GM20000 (cell line): ENCODE data around the gene CTCF.

Experiments
- DNase-seq: peaks from one replicate; pipeline ENCODE4 v3.0.0; 2012; ENCODE audit warnings: low spot score
- CTCF ChIP-seq: IDR thresholded peaks from 2 replicates; pipeline ENCODE4 v1.5.1; 2012; ENCODE audit warnings: mild to moderate bottlenecking, control low read depth; ENCODE audit errors: extremely low read depth, missing control alignments

CTCF gene

GRCh38 chr16:67678354-67679023 is 116.2 kb downstream of the CTCF start:
- DNase-seq = no peak
- no peak for TF ChIP-seq CTCF

- TF ChIP-seq CTCF = no peak
- DNase-seq = no peak
Measured at GRCh38 chr16:67679935-67680897, 117.9 kb downstream of the CTCF start.

DNA sequence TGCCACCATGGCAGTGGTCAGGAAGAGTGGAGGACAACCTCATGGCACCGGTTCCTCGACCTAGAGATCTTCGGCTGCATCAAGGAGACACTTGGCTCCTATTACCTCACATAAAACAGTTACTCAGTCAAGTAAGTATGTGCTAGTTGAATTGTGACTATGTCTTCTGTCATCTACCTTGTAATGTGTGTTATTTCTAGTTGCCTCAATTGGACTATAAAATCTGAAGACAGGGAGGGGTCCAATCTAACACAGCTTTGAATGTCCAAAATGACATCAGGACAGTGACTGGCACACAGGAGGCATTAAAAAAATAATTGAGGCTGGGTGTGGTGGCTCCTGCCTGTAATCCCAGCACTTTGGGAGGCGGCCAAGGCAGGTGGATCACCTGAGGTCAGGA is 121.4 kb downstream of the CTCF start:
- DNase-seq = no peak
- no peak for TF ChIP-seq CTCF

GRCh38 chr16:67685388-67686112 is 123.2 kb downstream of the CTCF start:
- no peak for TF ChIP-seq CTCF
- no peak for DNase-seq
